CD14-positive monocyte (primary cell): Measurements from ENCODE around the gene PLSCR4. TPM values are rescaled to one million over a fixed set of nuclear protein-coding genes. Genes with fewer than 3 reads are reported as not detected.

Source experiments
- DNase-seq, 3 donors: peaks; one replicate each; pipeline ENCODE4 v3.0.0-alpha.2; 2011 to 2022
- H2AFZ ChIP-seq: 2 replicates; pipeline ENCODE4 v1.6.0; 2012; ENCODE audit warnings: mild to moderate bottlenecking, low read depth, low read length, inconsistent platforms; ENCODE audit not compliant: insufficient read depth, poor library complexity, severe bottlenecking
- H3K27ac ChIP-seq, 2 donors: 1 replicate in 1 of 2; 2 replicates in 1 of 2; pipeline ENCODE4 v1.5.1; 2012 to 2013; ENCODE audit warnings: low read length in 2 of 2, control low read depth in 1 of 2, inconsistent platforms in 1 of 2, low read depth in 1 of 2, mild to moderate bottlenecking in 1 of 2
- H3K27me3 ChIP-seq, 2 donors: one replicate each; pipeline versions ENCODE4 v1.6.0 to v1.6.1; 2011 to 2013; ENCODE audit warnings: low read length in 2 of 2; ENCODE audit not compliant: control insufficient read depth in 2 of 2, insufficient read depth in 2 of 2
- H3K36me3 ChIP-seq, 2 donors: replicated peaks in 1 of 2; 1 replicate in 1 of 2; 2 replicates in 1 of 2; pipeline versions ENCODE4 v1.5.1 to v1.6.1; 2012 to 2013; ENCODE audit warnings: low read length in 2 of 2, control low read depth in 1 of 2, inconsistent platforms in 1 of 2, mild to moderate bottlenecking in 1 of 2; ENCODE audit not compliant: insufficient read depth in 2 of 2, control insufficient read depth in 1 of 2
- H3K4me1 ChIP-seq, 2 donors: 1 replicate in 1 of 2; 2 replicates in 1 of 2; pipeline versions ENCODE4 v1.5.1 to v1.6.1; 2012 to 2013; ENCODE audit warnings: low read length in 2 of 2, control low read depth in 1 of 2, inconsistent platforms in 1 of 2, mild to moderate bottlenecking in 1 of 2, moderate library complexity in 1 of 2; ENCODE audit not compliant: insufficient read depth in 2 of 2, control insufficient read depth in 1 of 2
- H3K4me2 ChIP-seq: replicated peaks from 2 replicates; pipeline ENCODE3; 2012; ENCODE audit warnings: low read length, moderate library complexity, mild to moderate bottlenecking; ENCODE audit not compliant: poor library complexity, severe bottlenecking; ENCODE audit errors: extremely low read depth
- H3K4me3 ChIP-seq, 3 experiments: fragments of 200-600 bp in 1 of 3; sonication (generic) in 1 of 3; replicated peaks in 1 of 3; 1 replicate in 2 of 3; 2 replicates in 1 of 3; pipeline ENCODE4 v1.5.1; 2011 to 2013; ENCODE audit warnings: low read length in 3 of 3, mild to moderate bottlenecking in 3 of 3, control low read depth in 2 of 3, low read depth in 2 of 3, inconsistent platforms in 1 of 3, moderate library complexity in 1 of 3
- H3K79me2 ChIP-seq: 2 replicates; pipeline ENCODE4 v1.6.0; 2012; ENCODE audit warnings: mild to moderate bottlenecking, control low read depth, inconsistent platforms, low read length, moderate library complexity; ENCODE audit not compliant: insufficient read depth
- H3K9ac ChIP-seq: 2 replicates; pipeline ENCODE4 v1.6.0; 2017; ENCODE audit warnings: low read length, mild to moderate bottlenecking; ENCODE audit not compliant: insufficient read depth, poor library complexity, severe bottlenecking
- H3K9me3 ChIP-seq, 2 donors: replicated peaks in 1 of 2; 1 replicate in 1 of 2; 2 replicates in 1 of 2; pipeline versions ENCODE4 v1.5.1 to v1.6.1; 2012 to 2013; ENCODE audit warnings: low read length in 2 of 2, control low read depth in 1 of 2; ENCODE audit not compliant: control insufficient read depth in 1 of 2, insufficient read depth in 1 of 2
- H4K20me1 ChIP-seq: 2 replicates; pipeline ENCODE4 v1.6.0; 2012; ENCODE audit warnings: mild to moderate bottlenecking, low read length, control low read depth, moderate library complexity; ENCODE audit not compliant: insufficient read depth
- H3K27ac Mint-ChIP-seq, 7 donors: one replicate each; pipeline ENCODE4 v1.8.0; 2020; ENCODE audit warnings: mild to moderate bottlenecking in 7 of 7, mixed read lengths in 7 of 7, moderate library complexity in 6 of 7, inconsistent platforms in 2 of 7
- H3K27me3 Mint-ChIP-seq, 3 donors: one replicate each; pipeline ENCODE4 v1.8.0; 2021 to 2022; ENCODE audit warnings: low read depth in 3 of 3, mild to moderate bottlenecking in 3 of 3, mixed read lengths in 3 of 3, moderate library complexity in 3 of 3, inconsistent platforms in 1 of 3
- H3K36me3 Mint-ChIP-seq, 2 donors: one replicate each; pipeline ENCODE4 v1.8.0; 2020; ENCODE audit warnings: mixed read lengths in 2 of 2, inconsistent platforms in 1 of 2, mild to moderate bottlenecking in 1 of 2
- H3K4me1 Mint-ChIP-seq: one replicate; pipeline ENCODE4 v1.8.0; 2020; ENCODE audit warnings: mild to moderate bottlenecking, mixed read lengths
- H3K4me3 Mint-ChIP-seq, 2 donors: one replicate each; pipeline ENCODE4 v1.8.0; 2020; ENCODE audit warnings: mild to moderate bottlenecking in 2 of 2, mixed read lengths in 2 of 2, moderate library complexity in 1 of 2
- H3K9me3 Mint-ChIP-seq, 7 donors: one replicate each; pipeline ENCODE4 v1.8.0; 2020 to 2022; ENCODE audit warnings: mixed read lengths in 7 of 7, mild to moderate bottlenecking in 6 of 7, moderate library complexity in 6 of 7, inconsistent platforms in 2 of 7
- CTCF ChIP-seq: fragments of 200-600 bp; IDR thresholded peaks from one replicate; pipeline ENCODE4 v1.8.0; 2022; ENCODE audit warnings: antibody characterized with exemption, mild to moderate bottlenecking
- WGBS: methylation state at CpG from one replicate; pipeline ENCODE4 v1.1.5; 2013; ENCODE audit warnings: missing lambda C conversion rate; ENCODE audit not compliant: insufficient coverage; 5-methylcytosine and 5-hydroxymethylcytosine counted together
- intact Hi-C, 2 donors: fragments of 100-400 bp; cut with micrococcal nuclease; formaldehyde crosslinking; loops; one replicate each; pipeline versions ENCODE4 v1.15.0 to v1.15.1; 2023
- polyA plus RNA-seq, 3 donors: library from polyadenylated mRNA; depleted of rRNA in 1 of 3; unstranded in 2 of 3; stranded (reverse) in 1 of 3; fragments of 300-500 nt in 2 of 3; fragments of >200 nt in 1 of 3; fragmentation: Illumina TruSeq in 2 of 3; gene quantifications; 1 replicate in 2 of 3; 2 replicates in 1 of 3; pipeline ENCODE4 v1.2.3, GENCODE V29; 2012 to 2021

PLSCR4 gene
- polyA plus RNA-seq, 3 donors, result 0.05 TPM; not detected in 2

GRCh38 chr3:146157325-146158060 lies 93.4 kb downstream of the PLSCR4 start:
- Mint-ChIP-seq H3K4me3 (peak overlapping the region in 1 of 2 donors; percentile 11), H3K4me1 (peaks cover 20% of the 10 kb centered on the region), H3K27me3 (peaks cover 38 to 45% (median 43%) of the 10 kb centered on the region in 3 donors), H3K36me3 (peaks cover 0 to 4% of the 10 kb centered on the region in 2 donors), H3K9me3 (peaks cover 0 to 13% (median 0%) of the 10 kb centered on the region in 7 donors), H3K27ac (no peak overlapping the region)
- Histone ChIP-seq H3K9ac (no peak overlapping the region), H3K4me3 (no peak overlapping the region), H2AFZ (no peak overlapping the region), H3K9me3 (no peaks in the 10 kb centered on the region), H3K27me3 (peaks cover 38 to 42% of the 10 kb centered on the region in 2 donors), H3K4me2 (no peak overlapping the region), H3K27ac (no peak overlapping the region), H3K36me3 (no peaks in the 10 kb centered on the region), H3K79me2 (no peaks in the 10 kb centered on the region), H3K4me1 (peaks cover 15 to 18% of the 10 kb centered on the region in 2 donors), H4K20me1 (no peaks in the 10 kb centered on the region)
- no peak for TF ChIP-seq CTCF
- WGBS, result no CpG with 5 or more reads among the region's 2 CpGs
- intact Hi-C loops, result no loop called here
- DNase-seq, result no peak

- H3K27me3 Mint-ChIP-seq, result peaks cover 31 to 38% (median 36%) of the 10 kb centered on the region in 3 donors
- no peaks in the 10 kb centered on the region for H4K20me1 ChIP-seq
- H3K4me3 ChIP-seq, result no peak overlapping the region
- H3K9me3 ChIP-seq, result no peaks in the 10 kb centered on the region
- H3K4me1 ChIP-seq, result peaks cover 13 to 17% of the 10 kb centered on the region in 2 donors
- no peaks in the 10 kb centered on the region for H3K36me3 ChIP-seq
- no peak overlapping the region for H3K9ac ChIP-seq
- no peak overlapping the region for H2AFZ ChIP-seq
- H3K4me1 Mint-ChIP-seq, result peaks cover 15% of the 10 kb centered on the region
- WGBS, result 57% methylated on average over 2 of the region's 3 CpGs
- H3K79me2 ChIP-seq, result no peaks in the 10 kb centered on the region
- no peaks in the 10 kb centered on the region for H3K36me3 Mint-ChIP-seq
- H3K4me3 Mint-ChIP-seq, result no peak overlapping the region
- peaks cover 0 to 10% (median 0%) of the 10 kb centered on the region in 7 donors for H3K9me3 Mint-ChIP-seq
- TF ChIP-seq CTCF, result no peak
- intact Hi-C loops, result no loop called here
- no peak for DNase-seq
- H3K27ac Mint-ChIP-seq, result no peak overlapping the region
- peaks cover 31 to 35% of the 10 kb centered on the region in 2 donors for H3K27me3 ChIP-seq
- H3K4me2 ChIP-seq, result no peak overlapping the region
- no peak overlapping the region for H3K27ac ChIP-seq
Measured at GRCh38 chr3:146156666-146157314, 94.1 kb downstream of the PLSCR4 start.
